ENCODE data around the gene ULK3. TPM values are rescaled to one million over a fixed set of nuclear protein-coding genes. Genes with fewer than 3 reads are reported as not detected.

ULK3 gene
- total and polyA plus RNA-seq, 12 donors, result 21.3 to 56.3 (median 24.7) TPM

DNA sequence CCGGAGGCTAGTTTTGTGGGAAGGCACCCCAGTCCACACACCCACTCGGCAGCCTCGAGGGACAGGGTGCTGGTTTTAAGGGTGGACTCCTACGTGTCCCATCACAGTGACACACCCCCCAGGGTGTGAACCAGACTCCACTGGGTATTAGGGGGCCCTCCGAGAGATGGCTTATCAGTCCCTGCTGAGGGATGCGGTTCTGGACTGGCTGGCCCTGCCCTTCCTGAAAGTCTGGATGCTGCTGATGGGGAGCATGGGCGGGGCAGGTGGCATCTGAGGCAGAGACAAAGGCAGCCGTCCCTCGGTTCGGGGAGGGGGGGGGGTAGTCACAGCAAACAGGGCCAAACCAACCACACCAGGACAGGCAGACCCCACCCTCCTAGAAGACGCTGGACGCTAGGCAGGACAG is 939 bp upstream of the ULK3 start:
- Histone ChIP-seq H3K4me3 (peak overlapping the region in 7 of 10 donors; percentile 77 to 98 (median 88)), H3K27me3 (no peaks in the 10 kb centered on the region), H3K27ac (peak overlapping the region in 9 of 10 donors; percentile 71 to 97 (median 89)), H3K36me3 (peaks cover 0 to 70% (median 26%) of the 10 kb centered on the region in 9 donors), H3K4me1 (peaks cover 5 to 38% (median 23%) of the 10 kb centered on the region in 9 donors), H3K9me3 (no peaks in the 10 kb centered on the region)
- intact Hi-C loops (cut with DNase I), result loop anchor here in 9 of 10 donors (2.0 to 10.0 kb wide), 8 partner anchors 25 to 93 kb away; partner anchors contain the start of genes CSK (in 4 of the 9), MPI (in 2 of the 9), COX5A (in 1 of the 9) and FAM219B (in 1 of the 9)
- DNase-seq, result no peak
- TF ChIP-seq, protein P1, sequence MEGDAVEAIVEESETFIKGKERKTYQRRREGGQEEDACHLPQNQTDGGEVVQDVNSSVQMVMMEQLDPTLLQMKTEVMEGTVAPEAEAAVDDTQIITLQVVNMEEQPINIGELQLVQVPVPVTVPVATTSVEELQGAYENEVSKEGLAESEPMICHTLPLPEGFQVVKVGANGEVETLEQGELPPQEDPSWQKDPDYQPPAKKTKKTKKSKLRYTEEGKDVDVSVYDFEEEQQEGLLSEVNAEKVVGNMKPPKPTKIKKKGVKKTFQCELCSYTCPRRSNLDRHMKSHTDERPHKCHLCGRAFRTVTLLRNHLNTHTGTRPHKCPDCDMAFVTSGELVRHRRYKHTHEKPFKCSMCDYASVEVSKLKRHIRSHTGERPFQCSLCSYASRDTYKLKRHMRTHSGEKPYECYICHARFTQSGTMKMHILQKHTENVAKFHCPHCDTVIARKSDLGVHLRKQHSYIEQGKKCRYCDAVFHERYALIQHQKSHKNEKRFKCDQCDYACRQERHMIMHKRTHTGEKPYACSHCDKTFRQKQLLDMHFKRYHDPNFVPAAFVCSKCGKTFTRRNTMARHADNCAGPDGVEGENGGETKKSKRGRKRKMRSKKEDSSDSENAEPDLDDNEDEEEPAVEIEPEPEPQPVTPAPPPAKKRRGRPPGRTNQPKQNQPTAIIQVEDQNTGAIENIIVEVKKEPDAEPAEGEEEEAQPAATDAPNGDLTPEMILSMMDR (IDR thresholded peaks at IDR 0.05), result no peak
- WGBS, 2 donors, result 64 to 75% methylated on average over 12 of the region's 12 CpGs
- ATAC-seq, result peak in 2 of 8 donors; percentile 5 to 6

- Histone ChIP-seq H3K27me3 (no peaks in the 10 kb centered on the region), H3K36me3 (peaks cover 0 to 70% (median 21%) of the 10 kb centered on the region in 9 donors), H3K4me3 (peak overlapping the region in 9 of 10 donors; percentile 77 to 98 (median 88)), H3K4me1 (peaks cover 5 to 38% (median 23%) of the 10 kb centered on the region in 9 donors), H3K27ac (peak overlapping the region; percentile 9 to 97 (median 88)), H3K9me3 (no peaks in the 10 kb centered on the region)
- peak in 1 of 8 donors; percentile 10 for ATAC-seq
- intact Hi-C loops (cut with DNase I), result loop anchor here in 9 of 10 donors (2.0 to 10.0 kb wide), 7 partner anchors 51 to 94 kb away; partner anchors contain the start of genes CSK (in 4 of the 9), MPI (in 2 of the 9), COX5A (in 1 of the 9) and FAM219B (in 1 of the 9)
- WGBS, 2 donors, result 12 to 17% methylated on average over 18 of the region's 18 CpGs
- DNase-seq, result no peak
- TF ChIP-seq, protein P1 (IDR thresholded peaks at IDR 0.05), result peak in 3 of 9 donors; percentile 18 to 42 (median 29)
Observed at GRCh38 chr15:74843445-74843828, 481 bp upstream of the ULK3 start.

DNA sequence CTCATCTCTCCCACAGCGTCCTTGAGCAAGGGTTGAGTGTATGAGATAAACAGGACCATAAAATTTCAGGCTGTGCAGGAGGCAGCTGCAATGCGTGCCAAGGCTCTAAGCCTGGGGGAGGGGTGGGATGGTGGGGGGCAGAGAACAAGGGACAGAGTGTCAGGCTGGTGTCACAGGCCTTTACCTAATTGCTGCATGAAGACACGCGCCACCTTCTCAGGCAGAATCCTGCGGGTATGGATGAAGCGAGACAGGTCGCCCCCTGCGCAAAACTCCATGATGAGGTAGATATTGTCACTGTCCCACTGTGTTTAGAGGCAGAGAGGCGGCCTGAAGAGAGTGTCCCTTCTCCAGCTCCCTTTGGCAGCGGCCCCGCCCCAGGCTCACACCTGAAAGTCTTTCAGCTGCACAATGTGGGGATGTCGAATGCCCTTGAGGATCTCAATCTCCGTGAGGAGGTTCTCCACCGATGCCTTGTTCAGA is 1.0 kb downstream of the ULK3 start:
- TF ChIP-seq, protein P1 (IDR thresholded peaks at IDR 0.05), result no peak
- Histone ChIP-seq H3K4me3 (peak overlapping the region in 9 of 10 donors; percentile 77 to 98 (median 88)), H3K27ac (peak overlapping the region in 7 of 10 donors; percentile 71 to 97 (median 89)), H3K4me1 (peaks cover 5 to 26% (median 22%) of the 10 kb centered on the region in 9 donors), H3K27me3 (no peaks in the 10 kb centered on the region), H3K9me3 (no peaks in the 10 kb centered on the region), H3K36me3 (peaks cover 0 to 68% (median 14%) of the 10 kb centered on the region in 9 donors)
- DNase-seq, result no peak
- intact Hi-C loops (cut with DNase I), result loop anchor here in 9 of 10 donors (2.0 to 10.0 kb wide), 7 partner anchors 53 to 95 kb away; partner anchors contain the start of genes CSK (in 4 of the 9), MPI (in 2 of the 9), COX5A (in 1 of the 9) and FAM219B (in 1 of the 9)
- no peak for ATAC-seq
- WGBS, 2 donors, result 88 to 90% methylated on average over 14 of the region's 14 CpGs

GRCh38 chr15:74840851-74841775 is 1.8 kb downstream of the ULK3 start:
- H3K27me3 ChIP-seq, result no peaks in the 10 kb centered on the region
- no peaks in the 10 kb centered on the region for H3K9me3 ChIP-seq
- ATAC-seq (no peak), DNase-seq (no peak)
- H3K36me3 ChIP-seq, result peaks cover 0 to 68% (median 16%) of the 10 kb centered on the region in 9 donors
- intact Hi-C loops (cut with DNase I), result loop anchor here in 9 of 10 donors (5.0 to 10.0 kb wide), 6 partner anchors 54 to 96 kb away; partner anchors contain the start of genes CSK (in 4 of the 9), MPI (in 2 of the 9), COX5A (in 1 of the 9) and FAM219B (in 1 of the 9)
- WGBS, 2 donors, result 87 to 90% methylated on average over 9 of the region's 9 CpGs
- no peak overlapping the region for H3K27ac ChIP-seq
- TF ChIP-seq, protein P1 (IDR thresholded peaks at IDR 0.05), result no peak
- no peak overlapping the region for H3K4me3 ChIP-seq
- peaks cover 5 to 26% (median 22%) of the 10 kb centered on the region in 9 donors for H3K4me1 ChIP-seq

Data from heart right ventricle (tissue), 16 donors.